GM18499 (cell line): Measurements from ENCODE around the gene GALNT8.
"Not testable (repeated sequence)": the region's sequence is repeated elsewhere in the genome, so short reads cannot be mapped to it uniquely, and the experiment has no call there.

Experiments used
- ATAC-seq: cut with Tn5 transposase; IDR thresholded peaks from one replicate; pipeline ENCODE4 v1.9.1; 2021; ENCODE audit warnings: moderate number of reproducible peaks; ENCODE audit not compliant: insufficient read depth, unreplicated experiment

Gene GALNT8

GRCh38 chr12:4743046-4743445, 22.8 kb downstream of the GALNT8 start:
- no peak for ATAC-seq

- no peak for ATAC-seq
Observed at GRCh38 chr12:4744709-4745108, 24.5 kb downstream of the GALNT8 start.

GRCh38 chr12:4745249-4745648, 25.0 kb downstream of the GALNT8 start:
- no peak for ATAC-seq

- ATAC-seq, result not testable (repeated sequence)
Observed at GRCh38 chr12:4751654-4752053, 31.5 kb downstream of the GALNT8 start.

GRCh38 chr12:4762773-4763172, 42.6 kb downstream of the GALNT8 start:
- ATAC-seq, result no peak

- ATAC-seq, result no peak
Observed at GRCh38 chr12:4763549-4763948, 43.3 kb downstream of the GALNT8 start.

GRCh38 chr12:4766445-4766844, 46.2 kb downstream of the GALNT8 start:
- no peak for ATAC-seq

GRCh38 chr12:4767186-4767585, 47.0 kb downstream of the GALNT8 start:
- ATAC-seq, result no peak

GRCh38 chr12:4768341-4768740, 48.1 kb downstream of the GALNT8 start:
- ATAC-seq, result no peak

GRCh38 chr12:4769073-4769472, 48.9 kb downstream of the GALNT8 start:
- ATAC-seq, result no peak

GRCh38 chr12:4771172-4771959, 51.2 kb downstream of the GALNT8 start:
- no peak for ATAC-seq

- ATAC-seq, result no peak
Observed at GRCh38 chr12:4771960-4772566, 51.9 kb downstream of the GALNT8 start.

GRCh38 chr12:4775936-4776335, 55.7 kb downstream of the GALNT8 start:
- ATAC-seq, result no peak

GRCh38 chr12:4779749-4780148, 59.5 kb downstream of the GALNT8 start:
- ATAC-seq, result no peak

GRCh38 chr12:4780641-4781611, 60.7 kb downstream of the GALNT8 start:
- no peak for ATAC-seq

GRCh38 chr12:4784404-4785054, 64.3 kb downstream of the GALNT8 start:
- no peak for ATAC-seq

GRCh38 chr12:4786795-4787194, 66.6 kb downstream of the GALNT8 start:
- no peak for ATAC-seq

- no peak for ATAC-seq
Observed at GRCh38 chr12:4787965-4788364, 67.8 kb downstream of the GALNT8 start.

GRCh38 chr12:4789776-4790175, 69.6 kb downstream of the GALNT8 start:
- no peak for ATAC-seq

- no peak for ATAC-seq
Observed at GRCh38 chr12:4791497-4791896, 71.3 kb downstream of the GALNT8 start.
